NT2/D1 (cell line): ENCODE results near the gene SH3GL2.

Source experiments
- YY1 ChIP-seq: IDR thresholded peaks from 2 replicates; pipeline ENCODE4 v1.6.1; 2011; ENCODE audit not compliant: insufficient read length, insufficient read depth
- ZNF274 ChIP-seq: IDR thresholded peaks from 2 replicates; pipeline ENCODE4 v1.6.1; 2011; ENCODE audit warnings: mild to moderate bottlenecking, low read depth, low read length

DNA sequence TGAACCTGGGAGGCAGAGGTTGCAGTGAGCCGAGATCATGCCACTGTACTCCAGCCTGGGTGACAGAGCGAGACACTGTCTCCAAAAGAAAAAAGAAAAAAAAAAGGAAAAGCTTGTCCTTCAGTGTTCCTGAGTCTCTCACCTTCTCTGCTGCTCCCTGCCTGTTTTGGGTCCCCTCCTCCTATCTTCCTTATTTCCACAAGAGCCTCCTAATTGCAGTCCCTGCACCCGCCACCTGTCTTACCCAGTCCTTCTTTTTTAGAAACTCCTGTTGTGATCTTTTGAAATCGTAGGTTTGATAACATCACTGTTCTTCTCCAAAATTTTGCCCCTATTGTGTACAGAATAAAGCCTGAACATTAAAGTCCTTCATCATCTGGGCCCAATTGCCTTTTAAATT lies 234.9 kb downstream of the SH3GL2 start:
- TF ChIP-seq ZNF274 = no peak
- no peak for TF ChIP-seq YY1
